Measurements from ENCODE around the gene KCNH1. TPM values are rescaled to one million over a fixed set of nuclear protein-coding genes. Genes with fewer than 3 reads are reported as not detected.

KCNH1 gene
- total RNA-seq, 2 donors from 2014 or later = 3.2 to 3.5 TPM

DNA sequence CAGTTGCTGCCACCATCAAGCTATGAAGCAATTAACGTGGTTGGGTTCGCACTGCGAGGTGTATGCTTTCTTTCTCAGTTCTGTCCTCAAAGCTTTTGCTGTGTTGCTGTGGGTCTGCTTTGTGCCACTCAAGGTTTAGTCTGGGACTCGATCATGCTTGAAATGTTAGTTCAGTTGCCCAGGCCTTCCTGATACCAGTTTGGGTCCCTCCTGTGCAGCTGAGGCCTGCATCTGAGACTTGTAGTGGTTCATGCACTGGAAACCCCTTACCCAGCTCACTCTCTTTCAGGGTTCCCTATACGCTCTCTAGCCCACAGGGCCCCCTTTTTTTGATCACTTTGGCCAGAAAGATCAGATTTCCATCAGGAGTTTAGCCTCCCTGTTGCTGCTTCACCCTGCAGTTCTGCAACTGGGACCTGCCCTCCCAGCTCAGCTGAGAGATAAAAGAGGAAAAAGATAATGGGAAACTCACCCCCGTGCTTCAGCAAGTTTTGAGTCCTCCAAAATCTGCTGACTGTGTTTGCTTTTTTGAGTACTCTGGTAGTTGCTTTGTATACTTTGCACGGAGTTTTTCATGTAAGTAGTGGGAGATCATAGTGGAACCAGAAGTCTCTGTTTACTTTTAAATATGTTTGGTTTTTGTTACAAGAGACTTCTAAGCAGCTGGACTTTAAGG lies 488.2 kb downstream of the KCNH1 start:
- H3K27me3 Mint-ChIP-seq (ENCODE audit: insufficient read depth) = peaks cover 58% of the 10 kb centered on the region
- DNase-seq = no peak
- no peak for TF ChIP-seq CTCF (conservative IDR thresholded peaks at IDR 0.05)
- H3K4me3 Mint-ChIP-seq = no peak overlapping the region
- H3K36me3 Mint-ChIP-seq (ENCODE audit: low read depth) = no peaks in the 10 kb centered on the region
- no peak overlapping the region for H3K27ac ChIP-seq (ENCODE audit: low read depth, low read length)
- peaks cover 49% of the 10 kb centered on the region for H3K27me3 ChIP-seq (ENCODE audit: control insufficient read depth, insufficient read depth, low read length, poor library complexity, severe bottlenecking)
- peaks cover 23% of the 10 kb centered on the region for H3K4me1 Mint-ChIP-seq
- peaks cover 10% of the 10 kb centered on the region for H3K4me1 ChIP-seq (ENCODE audit: control insufficient read depth, insufficient read depth, low read length)
- peak overlapping the region; percentile 25 for H3K4me3 ChIP-seq (ENCODE audit: low read length)
- H3K36me3 ChIP-seq (ENCODE audit: control insufficient read depth, insufficient read depth, low read length) = no peaks in the 10 kb centered on the region
- no peaks in the 10 kb centered on the region for H3K9me3 Mint-ChIP-seq
- no peaks in the 10 kb centered on the region for H3K9me3 ChIP-seq (ENCODE audit: control insufficient read depth, low read length)
- no peak overlapping the region for H3K27ac Mint-ChIP-seq
- no peak overlapping the region for H3K9ac ChIP-seq (ENCODE audit: extremely low read depth, low read length, poor library complexity, severe bottlenecking)
- 77 to 92% methylated on average over 5 to 7 of the region's 7 CpGs for WGBS, 2 experiments (ENCODE audit: insufficient coverage in 1 of 2, insufficient read length in 1 of 2)

- H3K27me3 ChIP-seq (ENCODE audit: control insufficient read depth, insufficient read depth, low read length, poor library complexity, severe bottlenecking) = peaks cover 12% of the 10 kb centered on the region
- no peaks in the 10 kb centered on the region for H3K4me1 ChIP-seq (ENCODE audit: control insufficient read depth, insufficient read depth, low read length)
- Mint-ChIP-seq H3K27me3 (ENCODE audit: insufficient read depth) (peaks cover 29% of the 10 kb centered on the region), H3K27ac (no peak overlapping the region), H3K9me3 (no peaks in the 10 kb centered on the region), H3K36me3 (ENCODE audit: low read depth) (no peaks in the 10 kb centered on the region), H3K4me3 (no peak overlapping the region), H3K4me1 (peaks cover 10% of the 10 kb centered on the region)
- no peak for DNase-seq
- no peak overlapping the region for H3K9ac ChIP-seq (ENCODE audit: extremely low read depth, low read length, poor library complexity, severe bottlenecking)
- TF ChIP-seq CTCF (conservative IDR thresholded peaks at IDR 0.05) = no peak
- WGBS, 2 experiments (ENCODE audit: insufficient coverage in 1 of 2, insufficient read length in 1 of 2) = 94 to 100% methylated on average over 4 to 5 of the region's 5 CpGs
- H3K36me3 ChIP-seq (ENCODE audit: control insufficient read depth, insufficient read depth, low read length) = no peaks in the 10 kb centered on the region
- H3K27ac ChIP-seq (ENCODE audit: low read depth, low read length) = no peak overlapping the region
- no peak overlapping the region for H3K4me3 ChIP-seq (ENCODE audit: low read length)
- no peaks in the 10 kb centered on the region for H3K9me3 ChIP-seq (ENCODE audit: control insufficient read depth, low read length)
These were observed 492.4 kb downstream of the KCNH1 start for GRCh38 chr1:210641582-210641981.

DNA sequence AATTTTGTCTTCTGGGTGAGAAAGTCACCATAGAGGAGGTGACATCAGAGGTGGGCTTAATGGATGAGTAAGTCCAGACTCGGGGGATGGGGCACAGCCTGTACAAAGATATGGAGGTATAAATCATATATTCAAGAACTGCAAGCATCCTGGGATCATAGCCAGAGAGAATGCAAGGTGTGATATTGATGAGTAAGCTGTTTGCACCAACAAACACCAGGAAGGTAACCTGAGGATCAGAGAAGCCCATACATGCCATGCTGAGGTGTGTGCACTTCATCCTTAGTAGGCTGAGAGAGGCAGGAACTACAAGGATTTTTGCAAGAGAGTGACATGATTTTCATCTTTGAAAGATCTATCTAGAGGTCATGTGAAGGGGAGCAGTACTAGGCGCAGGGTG lies 498.8 kb downstream of the KCNH1 start:
- Mint-ChIP-seq H3K4me3 (no peak overlapping the region), H3K27ac (no peak overlapping the region), H3K36me3 (ENCODE audit: low read depth) (no peaks in the 10 kb centered on the region), H3K9me3 (no peaks in the 10 kb centered on the region), H3K4me1 (no peaks in the 10 kb centered on the region), H3K27me3 (ENCODE audit: insufficient read depth) (peaks cover 6% of the 10 kb centered on the region)
- no peak overlapping the region for H3K27ac ChIP-seq (ENCODE audit: low read depth, low read length)
- H3K4me1 ChIP-seq (ENCODE audit: control insufficient read depth, insufficient read depth, low read length) = no peaks in the 10 kb centered on the region
- no peak overlapping the region for H3K9ac ChIP-seq (ENCODE audit: extremely low read depth, low read length, poor library complexity, severe bottlenecking)
- no peak for TF ChIP-seq CTCF (conservative IDR thresholded peaks at IDR 0.05)
- no peaks in the 10 kb centered on the region for H3K27me3 ChIP-seq (ENCODE audit: control insufficient read depth, insufficient read depth, low read length, poor library complexity, severe bottlenecking)
- H3K36me3 ChIP-seq (ENCODE audit: control insufficient read depth, insufficient read depth, low read length) = no peaks in the 10 kb centered on the region
- WGBS, 2 experiments (ENCODE audit: insufficient coverage in 1 of 2, insufficient read length in 1 of 2) = 92 to 97% methylated on average over 2 of the region's 2 CpGs
- no peak for DNase-seq
- H3K4me3 ChIP-seq (ENCODE audit: low read length) = no peak overlapping the region
- no peaks in the 10 kb centered on the region for H3K9me3 ChIP-seq (ENCODE audit: control insufficient read depth, low read length)

Data from endodermal cell (in vitro differentiated cells).